Hematopoietic multipotent progenitor cell treated with erythropoietin and hydrocortisone succinate and interleukin-3 and kit ligand, for 6 days (in vitro differentiated cells): ENCODE measurements around the gene RNF186.
A peak's percentile ranks its signal among the peaks of the same experiment; 100 is the strongest.

Experiments
- DNase-seq: peaks from one replicate; pipeline ENCODE4 v3.0.0-alpha.2; 2015

Gene RNF186

DNA sequence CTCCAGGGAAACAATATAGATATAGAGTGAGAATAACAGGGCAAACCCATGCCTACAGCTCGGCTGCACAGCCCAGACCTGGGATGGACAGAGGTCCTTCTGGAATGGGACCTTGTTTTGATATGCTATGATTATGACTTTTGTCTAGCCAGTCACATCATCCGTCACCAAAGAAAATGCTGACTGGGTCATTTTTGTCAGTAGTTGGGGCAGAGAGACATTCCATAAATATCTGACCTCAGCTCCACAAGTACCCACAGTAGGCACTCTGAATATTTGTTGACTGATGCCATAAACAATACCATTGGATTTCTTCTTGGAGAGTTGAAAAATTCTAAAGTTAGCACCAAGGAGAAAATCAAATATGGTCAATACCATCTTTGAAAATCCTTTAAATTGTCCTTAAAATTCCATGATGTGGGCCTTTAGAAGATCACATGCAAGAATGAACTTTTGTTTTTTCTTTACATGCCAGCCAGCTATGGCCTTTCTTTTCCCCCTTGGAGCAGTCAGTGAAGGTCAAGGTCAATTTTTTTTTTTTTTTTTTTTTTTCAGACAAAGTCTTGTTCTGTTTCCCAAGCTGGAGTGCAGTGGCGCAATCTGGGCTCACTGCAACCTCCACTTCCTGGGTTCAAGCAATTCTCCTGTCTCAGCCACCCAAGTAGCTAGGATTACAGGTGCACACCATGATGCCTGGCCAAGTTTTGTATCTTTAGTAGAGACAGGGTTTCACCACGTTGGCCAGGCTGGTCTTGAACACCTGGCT lies 22.7 kb downstream of the RNF186 start:
- no peak for DNase-seq

DNA sequence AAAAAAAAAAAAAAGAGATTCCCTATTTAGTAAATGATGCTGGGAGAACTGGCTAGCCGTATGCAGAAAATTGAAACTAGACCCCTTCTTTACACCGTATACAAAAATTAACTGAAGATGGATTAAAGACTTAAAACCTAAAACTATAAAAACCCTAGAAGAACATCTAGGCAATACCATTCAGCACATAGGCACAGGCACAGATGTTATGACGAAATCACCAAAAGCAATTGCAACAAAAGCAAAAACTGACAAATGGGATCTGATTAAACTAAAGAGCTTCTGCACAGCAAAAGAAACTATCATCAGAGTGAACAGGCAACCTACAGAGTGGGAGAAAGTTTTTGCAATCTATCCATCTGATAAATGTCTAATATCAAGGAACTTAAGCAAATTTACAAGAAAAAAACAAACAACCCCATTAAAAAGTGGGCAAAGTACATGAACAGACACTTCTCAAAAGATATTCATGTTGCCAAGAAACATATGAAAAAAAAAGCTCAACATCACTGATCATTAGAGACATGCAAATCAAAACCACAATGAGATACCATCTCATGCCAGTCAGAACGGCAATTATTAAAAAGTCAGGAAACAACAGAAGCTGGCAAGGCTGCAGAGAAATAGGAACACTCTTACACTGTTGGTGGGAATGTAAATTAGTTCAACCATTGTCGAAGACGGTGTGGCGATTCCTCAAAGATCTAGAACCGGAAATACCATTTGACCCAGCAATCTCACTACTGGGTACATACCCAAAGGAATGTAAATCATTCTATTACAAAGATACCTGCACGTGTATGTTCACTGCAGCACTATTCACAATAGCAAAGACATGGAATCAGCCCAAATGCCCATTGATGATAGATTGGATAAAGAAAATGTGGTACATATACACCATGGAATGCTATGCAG lies 24.8 kb downstream of the RNF186 start:
- DNase-seq: peak; percentile 25

DNA sequence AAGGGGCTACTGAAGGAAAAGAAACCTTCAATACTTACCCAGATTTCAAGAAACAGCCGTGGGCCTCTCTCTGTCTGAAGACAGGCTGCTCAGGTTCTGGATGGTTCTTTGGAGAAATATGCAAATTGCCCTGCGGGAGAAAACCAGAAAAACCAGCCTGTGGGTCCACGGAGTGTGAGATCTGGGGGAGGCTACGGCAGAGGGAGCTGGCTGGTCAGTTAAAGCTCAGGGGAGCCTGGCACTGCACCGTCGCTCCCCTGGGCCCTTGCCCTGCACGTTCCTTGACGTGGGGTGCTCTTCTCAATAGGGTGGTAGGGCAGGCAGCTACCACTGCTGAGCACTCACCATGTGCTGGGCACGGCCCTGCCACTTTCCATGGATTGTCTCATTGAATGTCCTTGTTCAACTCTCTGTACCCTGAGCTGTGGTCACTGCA lies 28.1 kb downstream of the RNF186 start:
- DNase-seq: no peak

DNA sequence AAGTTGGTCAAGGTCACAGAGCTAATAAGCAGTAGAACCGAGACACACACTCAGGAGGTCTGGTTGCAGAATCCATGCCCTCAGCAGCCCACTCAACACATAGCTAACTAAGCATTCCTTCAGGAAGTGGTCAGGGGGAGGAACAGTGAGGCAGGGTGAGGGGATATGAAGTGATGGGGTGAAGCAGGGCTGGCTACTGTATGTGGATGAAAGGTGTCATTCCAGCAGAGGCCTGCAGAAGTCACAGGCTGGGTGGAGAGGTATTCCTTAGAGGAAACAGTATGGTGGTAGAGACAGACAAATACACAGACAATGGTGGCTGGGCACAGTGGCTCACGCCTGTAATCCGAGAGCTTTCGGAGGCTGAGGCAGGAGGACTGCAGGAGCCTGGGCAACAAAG lies 29.4 kb downstream of the RNF186 start:
- no peak for DNase-seq

DNA sequence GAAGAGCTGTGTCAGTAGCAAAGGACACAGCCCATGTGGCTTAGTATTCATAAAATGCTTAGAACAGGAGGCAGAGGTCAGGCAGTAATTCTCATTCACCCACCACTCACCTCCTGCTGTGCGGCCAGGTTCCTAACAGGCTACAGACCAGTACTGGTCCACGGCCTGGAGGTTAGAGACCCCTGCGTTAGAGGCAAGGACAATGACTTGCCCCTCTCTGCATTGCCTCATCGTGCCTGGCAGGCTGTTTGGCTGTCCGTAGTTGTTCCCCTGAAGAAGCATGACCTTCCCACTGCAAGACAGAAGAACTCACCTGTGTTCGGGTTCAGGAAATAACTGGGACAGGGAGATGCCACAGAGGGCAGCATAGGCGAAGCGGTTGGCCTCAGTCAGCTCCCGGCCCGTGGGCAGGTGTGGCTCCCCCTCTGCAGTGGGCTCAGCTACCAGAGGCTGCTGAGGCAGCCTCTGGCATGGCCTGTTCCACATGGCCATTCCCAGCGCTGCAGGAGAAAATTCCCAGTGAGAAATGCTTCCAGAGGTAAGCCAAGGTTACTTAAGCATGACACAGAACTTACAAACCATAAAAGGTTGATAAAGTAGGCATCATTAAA lies 34.7 kb downstream of the RNF186 start:
- DNase-seq: no peak

DNA sequence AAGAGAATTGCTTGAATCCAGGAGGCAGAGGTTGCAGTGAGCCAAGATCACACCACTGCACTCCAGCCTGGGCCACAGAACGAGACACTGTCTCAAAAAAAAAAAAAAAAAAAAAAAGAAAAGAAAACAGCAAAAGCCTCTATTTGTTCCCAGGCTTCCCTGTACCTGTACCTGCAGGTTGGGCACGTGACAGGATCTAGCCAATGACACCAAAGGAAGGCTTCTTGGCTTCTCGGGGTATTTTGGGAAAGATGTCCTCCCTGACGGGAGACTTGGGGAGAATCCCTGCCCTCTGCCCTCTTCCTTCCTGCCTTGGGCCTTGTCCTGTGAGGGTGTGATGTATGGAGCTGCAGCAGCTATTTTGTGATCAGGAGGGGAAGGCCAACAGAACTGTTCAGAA lies 38.1 kb downstream of the RNF186 start:
- no peak for DNase-seq

DNA sequence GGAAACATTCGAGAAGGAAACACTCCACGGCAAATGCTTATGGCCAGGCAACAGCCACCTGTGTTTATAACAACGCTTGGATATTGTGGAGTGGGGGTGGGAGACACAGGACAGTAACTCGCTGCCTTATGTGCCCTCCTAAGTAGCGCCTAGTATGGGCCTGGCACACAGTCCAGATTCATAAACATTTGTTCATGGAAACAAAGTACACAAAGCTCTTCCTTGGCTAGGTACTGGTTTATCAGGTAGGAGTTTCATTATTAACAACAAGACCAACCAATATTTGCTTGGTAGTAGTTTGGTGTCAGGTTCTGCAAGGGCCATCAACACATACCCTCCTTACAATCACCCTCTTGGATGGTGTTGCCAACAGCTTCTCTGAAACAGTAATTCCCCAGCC lies 38.8 kb downstream of the RNF186 start:
- no peak for DNase-seq

DNA sequence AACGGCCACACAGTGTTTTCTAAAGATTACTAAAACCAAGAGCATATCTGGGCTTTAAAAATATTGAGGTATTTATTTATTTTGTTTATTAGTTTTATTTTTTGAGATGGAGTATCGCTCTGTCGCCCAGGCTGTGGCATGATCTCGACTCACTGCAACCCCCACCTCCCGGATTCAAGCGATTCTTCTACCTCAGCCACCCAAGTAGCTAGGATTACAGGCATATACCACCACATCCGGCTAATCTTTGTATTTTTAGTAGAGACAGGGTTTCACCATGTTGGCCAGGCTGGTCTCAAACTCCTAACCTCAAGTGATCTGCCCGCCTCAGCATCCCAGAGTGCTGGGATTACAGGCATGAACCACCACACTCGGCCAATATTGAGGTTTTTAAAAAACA lies 39.3 kb downstream of the RNF186 start:
- no peak for DNase-seq

DNA sequence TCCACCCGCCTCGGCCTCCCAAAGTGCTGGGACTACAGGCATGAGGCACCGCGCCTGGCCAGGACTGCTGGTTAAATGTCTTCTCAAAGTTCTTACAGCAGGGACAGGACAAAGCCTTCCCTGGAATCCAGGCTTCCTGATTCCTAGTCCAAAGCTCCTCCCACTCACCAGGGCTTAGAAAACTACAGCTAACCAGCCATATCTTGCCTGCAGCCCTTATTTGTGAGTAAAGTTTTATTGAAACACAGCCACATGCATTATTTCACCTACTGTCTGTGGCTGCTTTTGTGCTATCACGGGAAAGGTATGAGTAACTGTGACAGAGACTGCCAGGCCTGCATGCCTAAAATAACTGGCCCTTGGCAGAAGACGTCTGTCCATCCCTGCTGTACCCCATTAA lies 39.8 kb downstream of the RNF186 start:
- DNase-seq: no peak

DNA sequence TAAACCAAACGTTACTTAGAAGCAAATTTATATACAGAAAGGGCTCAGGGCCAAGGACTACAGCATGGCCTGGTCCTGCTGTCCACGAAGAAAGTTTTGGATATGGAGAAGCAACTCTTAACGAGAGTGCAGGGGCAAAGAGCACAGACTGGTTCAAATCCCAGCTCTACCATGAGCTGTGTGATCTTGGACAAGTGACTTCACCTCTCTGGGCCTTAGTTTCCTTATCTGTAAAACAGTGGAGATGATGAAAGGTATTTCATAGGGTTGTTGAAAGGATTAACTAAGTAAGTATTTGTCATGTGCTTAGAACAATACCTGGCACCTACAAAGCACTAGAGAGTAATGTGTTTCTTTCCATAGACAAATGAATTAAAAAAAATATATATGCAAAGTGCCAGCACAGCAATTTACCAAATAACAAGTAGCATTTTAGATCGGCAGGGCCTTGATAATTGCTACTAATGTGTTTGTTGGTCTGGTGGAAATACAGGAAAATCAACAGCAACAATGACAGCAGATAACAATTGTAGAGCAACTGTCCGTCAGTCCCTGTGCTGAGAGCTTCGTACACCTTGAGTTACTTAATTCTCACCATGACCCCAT lies 40.8 kb downstream of the RNF186 start:
- DNase-seq: no peak

DNA sequence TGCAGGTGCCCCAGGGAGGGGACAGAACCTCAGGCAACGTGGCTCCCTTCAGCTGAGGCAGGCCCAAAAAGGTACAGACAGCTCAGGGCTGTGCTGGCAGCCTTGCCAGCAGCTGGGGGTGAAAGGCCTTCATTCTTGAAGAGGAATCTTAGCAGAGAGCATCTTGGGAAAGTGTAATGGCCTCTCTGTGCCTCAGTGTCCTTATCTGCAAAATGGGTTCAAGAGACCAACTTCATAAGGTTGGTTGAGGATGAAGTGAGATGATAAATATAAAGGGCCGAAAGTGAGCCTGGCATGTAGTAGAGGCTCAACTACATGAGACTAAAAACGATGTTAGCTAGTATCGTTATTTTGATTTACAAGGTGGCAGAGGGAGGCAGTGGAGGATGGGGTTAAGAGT lies 41.6 kb downstream of the RNF186 start:
- no peak for DNase-seq

DNA sequence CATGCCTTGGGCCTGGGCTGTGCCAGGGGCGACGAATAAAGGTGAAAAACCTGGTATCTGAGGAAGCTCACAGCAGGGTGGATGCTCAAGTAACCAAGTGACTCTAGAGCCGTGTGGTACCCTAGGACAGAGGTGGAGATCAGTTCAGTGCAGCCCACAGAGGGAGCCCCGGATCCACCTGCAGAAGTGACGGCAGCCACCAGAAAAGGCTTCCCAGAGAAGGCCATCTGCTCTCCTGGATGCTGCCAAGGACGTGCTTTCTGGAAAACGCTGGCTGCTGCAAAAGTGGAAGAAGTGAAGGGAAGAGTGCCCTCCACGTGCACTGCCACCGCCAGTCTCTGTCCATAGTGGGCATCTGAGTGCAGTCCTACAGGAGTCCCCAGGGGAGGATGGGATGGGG lies 43.0 kb downstream of the RNF186 start:
- no peak for DNase-seq

DNA sequence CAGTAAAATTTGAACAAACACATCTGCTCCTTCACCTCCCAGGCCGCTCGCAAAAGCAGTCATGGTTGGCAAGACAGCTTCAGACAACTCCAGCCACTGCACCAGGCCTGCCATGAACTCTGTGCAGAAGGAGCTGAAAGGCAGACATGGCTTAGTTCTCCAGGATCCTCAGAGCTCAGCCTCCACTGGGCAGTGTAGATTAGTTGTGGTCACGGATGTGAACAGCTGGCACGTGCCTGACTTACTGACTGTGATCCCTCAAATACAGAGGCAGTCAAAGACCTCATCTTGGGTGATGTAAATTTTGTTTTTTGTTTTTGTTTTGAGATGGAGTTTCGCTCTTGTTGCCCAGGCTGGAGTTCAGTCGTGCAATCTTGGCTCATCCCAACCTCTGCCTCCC lies 43.7 kb downstream of the RNF186 start:
- DNase-seq: no peak

DNA sequence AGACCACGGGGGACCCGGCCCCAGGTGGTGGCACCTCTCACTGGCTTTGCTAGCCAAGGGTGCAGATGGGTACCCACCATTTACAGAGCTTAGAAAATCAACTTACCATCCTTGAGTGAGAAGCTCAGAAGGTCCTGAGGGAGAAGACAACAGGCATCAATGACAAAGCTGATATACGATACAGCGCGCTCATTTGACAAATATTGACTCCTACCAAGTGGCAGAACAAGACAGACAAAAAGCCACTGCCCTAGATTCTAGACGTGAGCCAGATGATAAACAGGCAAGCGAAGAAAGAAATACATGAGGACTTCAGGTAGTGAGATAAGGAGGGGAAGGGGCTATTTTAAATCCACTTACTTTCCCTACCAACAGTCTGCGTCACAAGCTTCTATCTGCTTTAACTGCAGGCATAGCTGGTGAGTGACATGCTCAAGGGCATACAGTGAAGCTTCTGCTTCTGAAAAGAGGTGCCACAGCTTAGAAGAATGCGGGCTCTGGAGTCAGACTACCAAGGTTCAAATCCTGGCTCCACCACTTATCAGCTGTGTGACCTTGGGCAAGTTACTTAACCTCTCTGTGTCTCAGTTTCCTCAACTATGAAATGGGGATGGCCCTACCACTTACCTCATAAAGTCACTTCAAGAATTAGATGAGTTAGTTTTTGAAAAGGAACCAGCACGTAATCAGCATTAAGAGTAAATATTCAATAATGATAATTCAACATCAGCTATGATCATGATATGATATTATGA lies 44.5 kb downstream of the RNF186 start:
- no peak for DNase-seq

DNA sequence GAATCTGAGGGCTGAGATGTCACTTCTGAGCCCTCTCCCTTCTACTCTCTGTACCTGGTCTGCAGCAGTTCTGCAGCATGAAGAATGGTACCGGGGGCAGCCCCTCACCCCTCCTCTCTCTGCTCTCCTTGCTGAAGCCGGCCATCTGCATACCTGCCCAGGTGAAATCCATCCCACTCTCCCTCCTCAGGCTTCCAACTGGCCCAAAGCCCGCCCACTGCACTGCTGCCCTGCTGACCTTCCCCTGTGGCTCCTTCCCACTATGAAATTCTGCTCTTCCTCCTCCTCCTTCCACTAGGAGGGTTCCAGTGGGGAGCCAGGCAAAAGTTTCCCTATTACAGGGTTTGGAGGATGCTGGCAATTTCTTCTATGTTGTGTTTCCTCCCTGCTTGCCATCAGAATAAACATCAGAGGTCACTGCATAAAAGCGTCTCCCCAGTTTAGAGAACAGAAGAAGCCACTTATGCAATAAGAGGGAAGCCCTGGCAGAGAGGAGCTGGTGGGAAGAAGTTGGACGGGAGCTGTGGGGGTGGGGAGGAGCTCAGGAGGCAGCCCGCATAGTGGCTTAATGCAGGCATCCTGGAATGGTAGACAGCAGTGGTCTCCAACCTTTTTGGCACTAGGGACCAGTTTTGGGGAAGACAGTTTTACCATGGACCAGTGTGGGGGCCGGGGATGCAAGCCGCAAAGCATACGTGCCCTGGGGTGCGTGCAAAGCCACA lies 45.7 kb downstream of the RNF186 start:
- no peak for DNase-seq

DNA sequence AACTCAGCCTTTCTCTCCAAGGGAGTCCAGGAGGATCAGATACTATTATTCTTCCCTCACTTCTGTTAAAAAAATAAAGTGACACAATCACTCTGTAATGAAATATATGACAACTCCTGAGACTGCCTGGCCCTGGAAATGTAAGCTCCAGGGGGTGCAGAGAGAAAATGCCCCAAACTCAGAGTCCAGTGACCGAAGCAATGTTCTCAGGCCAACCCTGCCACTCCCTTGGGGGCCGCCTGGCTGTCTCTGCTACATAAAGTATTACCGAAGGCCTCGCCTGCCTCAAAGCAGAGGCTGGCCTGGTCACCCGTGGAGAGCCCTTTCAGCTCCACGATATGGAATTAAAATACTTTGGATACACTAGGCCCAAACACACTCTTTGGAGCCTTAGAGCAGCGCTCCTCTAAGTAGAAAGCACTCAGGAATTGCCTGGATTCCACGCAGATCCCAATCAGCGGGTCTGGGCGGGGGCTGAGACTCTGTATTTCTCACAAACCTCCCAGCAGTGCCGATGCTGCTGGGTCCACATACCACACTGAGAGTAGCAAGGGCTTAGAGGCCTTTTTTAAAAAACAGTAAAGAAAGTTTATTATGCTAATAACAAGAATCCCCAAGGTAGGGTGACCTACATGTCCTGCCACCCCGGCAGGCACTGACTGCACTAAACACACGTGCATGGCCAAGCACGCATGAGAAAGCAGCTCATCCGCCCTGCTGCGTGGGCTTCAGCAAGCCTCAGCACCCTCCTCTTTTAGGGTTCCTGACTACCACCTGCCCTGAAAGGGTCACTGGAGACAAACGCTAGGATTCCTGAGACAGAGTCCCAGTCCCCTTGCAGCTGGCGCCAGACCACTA lies 46.5 kb downstream of the RNF186 start:
- no peak for DNase-seq

DNA sequence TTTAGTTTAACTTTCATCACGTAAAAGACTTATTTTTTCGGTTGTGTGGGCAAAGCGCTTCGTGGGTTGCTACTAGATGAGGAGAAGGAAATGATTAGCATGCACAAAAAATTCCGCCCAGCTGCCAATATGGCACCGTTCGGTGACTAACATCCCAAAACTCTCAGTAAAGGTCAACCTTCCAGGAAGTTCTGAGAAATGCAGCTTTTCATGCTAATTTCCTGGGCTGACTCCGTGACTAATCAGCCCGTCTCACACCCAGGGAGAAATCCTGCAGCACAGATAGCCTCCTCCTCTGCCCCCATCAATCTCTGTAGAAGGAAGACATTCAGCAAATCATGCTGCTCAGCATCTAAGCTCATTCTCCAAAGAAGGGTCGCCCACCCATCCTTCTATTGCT lies 49.5 kb downstream of the RNF186 start:
- no peak for DNase-seq

DNA sequence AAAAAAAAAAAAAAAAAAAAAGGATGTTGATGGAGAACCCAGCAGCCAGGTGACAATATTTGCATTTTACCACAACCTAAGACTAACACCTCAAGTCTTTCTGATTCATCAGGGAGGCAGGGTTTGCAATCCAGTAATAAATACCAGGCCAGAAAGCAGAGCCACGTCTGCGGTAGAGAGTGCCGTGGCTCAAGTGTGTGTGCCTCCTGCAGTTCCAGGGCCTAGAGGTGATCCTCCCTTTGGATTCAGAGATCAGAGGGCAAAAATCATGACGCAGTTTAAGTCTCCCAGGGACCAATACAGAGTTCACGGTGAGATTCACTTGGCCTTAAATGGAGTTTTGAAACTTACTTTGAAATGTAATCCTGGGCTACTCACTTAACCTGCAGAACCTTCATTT lies 50.2 kb downstream of the RNF186 start:
- DNase-seq: no peak
